ENCODE data around the gene DIO2. TPM values are rescaled to one million over a fixed set of nuclear protein-coding genes. Genes with fewer than 3 reads are reported as not detected.

DIO2 gene
- total and polyA plus RNA-seq, 7 experiments from 2014 or later, result not detected

- ChIA-PET CTCF (no interaction called here), POLR2A (no interaction called here)
- ATAC-seq (no peak), DNase-seq (no peak)
- Mint-ChIP-seq H3K27ac (no peak overlapping the region), H3K9me3 (peaks cover 0 to 30% (median 8%) of the 10 kb centered on the region in 11 donors), H3K4me3 (no peak overlapping the region), H3K4me1 (no peaks in the 10 kb centered on the region), H3K36me3 (no peaks in the 10 kb centered on the region), H3K27me3 (no peaks in the 10 kb centered on the region)
- H3K27me3 ChIP-seq (ENCODE audit: control insufficient read depth in 2 of 2, insufficient read depth in 2 of 2, low read length in 2 of 2), result no peaks in the 10 kb centered on the region
- no peak overlapping the region for H3K4me3 ChIP-seq (ENCODE audit: low read length)
- no peaks in the 10 kb centered on the region for H3K36me3 ChIP-seq (ENCODE audit: control insufficient read depth in 2 of 3, insufficient read depth in 3 of 3, low read length in 3 of 3)
- intact Hi-C loops (cut with micrococcal nuclease), result no loop called here
- no peaks in the 10 kb centered on the region for H3K4me1 ChIP-seq (ENCODE audit: control insufficient read depth in 2 of 2, insufficient read depth in 2 of 2, low read length in 2 of 2)
- no peak overlapping the region for H3K27ac ChIP-seq (ENCODE audit: low read depth, low read length)
- no peaks in the 10 kb centered on the region for H3K9me3 ChIP-seq (ENCODE audit: control insufficient read depth in 2 of 3, low read length in 3 of 3)
Observed at GRCh38 chr14:80223696-80224465, 12.6 kb upstream of the DIO2 start.

GRCh38 chr14:80216818-80217217 is 5.5 kb upstream of the DIO2 start:
- ChIA-PET CTCF (no interaction called here), POLR2A (no interaction called here)
- ATAC-seq (no peak), DNase-seq (no peak)
- H3K36me3 ChIP-seq (ENCODE audit: control insufficient read depth in 2 of 3, insufficient read depth in 3 of 3, low read length in 3 of 3), result no peaks in the 10 kb centered on the region
- Mint-ChIP-seq H3K27me3 (peaks cover 0 to 4% (median 0%) of the 10 kb centered on the region in 5 donors), H3K4me1 (peaks cover 0 to 1% (median 0%) of the 10 kb centered on the region in 7 donors), H3K9me3 (peaks cover 0 to 11% (median 5%) of the 10 kb centered on the region in 11 donors), H3K36me3 (no peaks in the 10 kb centered on the region), H3K27ac (no peak overlapping the region), H3K4me3 (no peak overlapping the region)
- no peaks in the 10 kb centered on the region for H3K4me1 ChIP-seq (ENCODE audit: control insufficient read depth in 2 of 2, insufficient read depth in 2 of 2, low read length in 2 of 2)
- no peak overlapping the region for H3K4me3 ChIP-seq (ENCODE audit: low read length)
- H3K27ac ChIP-seq (ENCODE audit: low read depth, low read length), result no peak overlapping the region
- no peaks in the 10 kb centered on the region for H3K9me3 ChIP-seq (ENCODE audit: control insufficient read depth in 2 of 3, low read length in 3 of 3)
- H3K27me3 ChIP-seq (ENCODE audit: control insufficient read depth in 2 of 2, insufficient read depth in 2 of 2, low read length in 2 of 2), result no peaks in the 10 kb centered on the region
- intact Hi-C loops (cut with micrococcal nuclease), result no loop called here

- no peaks in the 10 kb centered on the region for H3K36me3 ChIP-seq (ENCODE audit: control insufficient read depth in 2 of 3, insufficient read depth in 3 of 3, low read length in 3 of 3)
- ChIA-PET CTCF (no interaction called here), POLR2A (no interaction called here)
- DNase-seq (no peak), ATAC-seq (no peak)
- intact Hi-C loops (cut with micrococcal nuclease), result no loop called here
- H3K4me1 Mint-ChIP-seq, result peaks cover 0 to 1% (median 0%) of the 10 kb centered on the region in 7 donors
- H3K27me3 ChIP-seq (ENCODE audit: control insufficient read depth in 2 of 2, insufficient read depth in 2 of 2, low read length in 2 of 2), result no peaks in the 10 kb centered on the region
- peaks cover 0 to 4% (median 0%) of the 10 kb centered on the region in 5 donors for H3K27me3 Mint-ChIP-seq
- no peak overlapping the region for H3K4me3 Mint-ChIP-seq
- no peaks in the 10 kb centered on the region for H3K9me3 ChIP-seq (ENCODE audit: control insufficient read depth in 2 of 3, low read length in 3 of 3)
- no peak overlapping the region for H3K4me3 ChIP-seq (ENCODE audit: low read length)
- no peak overlapping the region for H3K27ac Mint-ChIP-seq
- H3K9me3 Mint-ChIP-seq, result peaks cover 0 to 11% (median 5%) of the 10 kb centered on the region in 11 donors
- no peak overlapping the region for H3K27ac ChIP-seq (ENCODE audit: low read depth, low read length)
- no peaks in the 10 kb centered on the region for H3K36me3 Mint-ChIP-seq
- no peaks in the 10 kb centered on the region for H3K4me1 ChIP-seq (ENCODE audit: control insufficient read depth in 2 of 2, insufficient read depth in 2 of 2, low read length in 2 of 2)
Observed at GRCh38 chr14:80215756-80216581, 4.7 kb upstream of the DIO2 start.

- ChIA-PET POLR2A (no interaction called here), CTCF (no interaction called here)
- Histone ChIP-seq H3K4me1 (ENCODE audit: control insufficient read depth in 2 of 2, insufficient read depth in 2 of 2, low read length in 2 of 2) (no peaks in the 10 kb centered on the region), H3K36me3 (ENCODE audit: control insufficient read depth in 2 of 3, insufficient read depth in 3 of 3, low read length in 3 of 3) (no peaks in the 10 kb centered on the region), H3K27me3 (ENCODE audit: control insufficient read depth in 2 of 2, insufficient read depth in 2 of 2, low read length in 2 of 2) (no peaks in the 10 kb centered on the region), H3K9me3 (ENCODE audit: control insufficient read depth in 2 of 3, low read length in 3 of 3) (no peaks in the 10 kb centered on the region), H3K27ac (ENCODE audit: low read depth, low read length) (no peak overlapping the region), H3K4me3 (ENCODE audit: low read length) (no peak overlapping the region)
- H3K9me3 Mint-ChIP-seq, result peaks cover 0 to 10% (median 6%) of the 10 kb centered on the region in 11 donors
- no peak overlapping the region for H3K27ac Mint-ChIP-seq
- peaks cover 0 to 1% (median 0%) of the 10 kb centered on the region in 7 donors for H3K4me1 Mint-ChIP-seq
- H3K36me3 Mint-ChIP-seq, result no peaks in the 10 kb centered on the region
- H3K27me3 Mint-ChIP-seq, result peaks cover 0 to 9% (median 0%) of the 10 kb centered on the region in 5 donors
- intact Hi-C loops (cut with micrococcal nuclease), result no loop called here
- DNase-seq, result no peak
- no peak for ATAC-seq
- H3K4me3 Mint-ChIP-seq, result no peak overlapping the region
Observed at GRCh38 chr14:80215081-80215480, 3.8 kb upstream of the DIO2 start.

GRCh38 chr14:80213602-80214001 is 2.3 kb upstream of the DIO2 start:
- POLR2A ChIA-PET, result no interaction called here
- no peak for DNase-seq
- Mint-ChIP-seq H3K4me1 (peaks cover 0 to 1% (median 0%) of the 10 kb centered on the region in 7 donors), H3K27me3 (peaks cover 0 to 9% (median 0%) of the 10 kb centered on the region in 5 donors), H3K27ac (no peak overlapping the region), H3K36me3 (no peaks in the 10 kb centered on the region), H3K9me3 (peaks cover 0 to 12% (median 4%) of the 10 kb centered on the region in 11 donors), H3K4me3 (no peak overlapping the region)
- Histone ChIP-seq H3K4me3 (ENCODE audit: low read length) (no peak overlapping the region), H3K9me3 (ENCODE audit: control insufficient read depth in 2 of 3, low read length in 3 of 3) (no peaks in the 10 kb centered on the region), H3K36me3 (ENCODE audit: control insufficient read depth in 2 of 3, insufficient read depth in 3 of 3, low read length in 3 of 3) (no peaks in the 10 kb centered on the region), H3K4me1 (ENCODE audit: control insufficient read depth in 2 of 2, insufficient read depth in 2 of 2, low read length in 2 of 2) (no peaks in the 10 kb centered on the region), H3K27ac (ENCODE audit: low read depth, low read length) (no peak overlapping the region), H3K27me3 (ENCODE audit: control insufficient read depth in 2 of 2, insufficient read depth in 2 of 2, low read length in 2 of 2) (no peaks in the 10 kb centered on the region)
- no peak for ATAC-seq
- intact Hi-C loops (cut with micrococcal nuclease), result loop anchor here in 1 of 2 donors (5.0 kb wide), 1 partner anchor 634 kb away; no protein-coding TSS in a partner anchor
- CTCF ChIA-PET, result no interaction called here

GRCh38 chr14:80212023-80212397 is 706 bp upstream of the DIO2 start:
- DNase-seq, result no peak
- Histone ChIP-seq H3K27me3 (ENCODE audit: control insufficient read depth in 2 of 2, insufficient read depth in 2 of 2, low read length in 2 of 2) (no peaks in the 10 kb centered on the region), H3K9me3 (ENCODE audit: control insufficient read depth in 2 of 3, low read length in 3 of 3) (no peaks in the 10 kb centered on the region), H3K36me3 (ENCODE audit: control insufficient read depth in 2 of 3, insufficient read depth in 3 of 3, low read length in 3 of 3) (no peaks in the 10 kb centered on the region), H3K4me3 (ENCODE audit: low read length) (no peak overlapping the region), H3K27ac (ENCODE audit: low read depth, low read length) (no peak overlapping the region), H3K4me1 (ENCODE audit: control insufficient read depth in 2 of 2, insufficient read depth in 2 of 2, low read length in 2 of 2) (no peaks in the 10 kb centered on the region)
- no peak for ATAC-seq
- Mint-ChIP-seq H3K27ac (no peak overlapping the region), H3K27me3 (peaks cover 0 to 9% (median 0%) of the 10 kb centered on the region in 5 donors), H3K9me3 (peaks cover 0 to 14% (median 3%) of the 10 kb centered on the region in 11 donors), H3K4me3 (no peak overlapping the region), H3K4me1 (peaks cover 0 to 1% (median 0%) of the 10 kb centered on the region in 7 donors), H3K36me3 (no peaks in the 10 kb centered on the region)
- POLR2A ChIA-PET, result no interaction called here
- CTCF ChIA-PET, result no interaction called here
- intact Hi-C loops (cut with micrococcal nuclease), result loop anchor here in 1 of 2 donors (5.0 kb wide), 1 partner anchor 635 kb away; no protein-coding TSS in a partner anchor

Measured in naive thymus-derived CD4-positive, alpha-beta T cell (primary cell).